ENCODE results near the gene ITIH3. TPM values are rescaled to one million over a fixed set of nuclear protein-coding genes. Genes with fewer than 3 reads are reported as not detected.

Gene ITIH3
- total RNA-seq, 1 donor from 2014 or later: 0.59 TPM

- no peaks in the 10 kb centered on the region for H3K4me1 Mint-ChIP-seq (ENCODE audit: unreplicated experiment)
- no peaks in the 10 kb centered on the region for H3K36me3 Mint-ChIP-seq (ENCODE audit: unreplicated experiment)
- no peak for DNase-seq (ENCODE audit: extremely low spot score, unreplicated experiment)
- H3K4me3 Mint-ChIP-seq (ENCODE audit: unreplicated experiment): no peak overlapping the region
- no peak overlapping the region for H3K27ac Mint-ChIP-seq (ENCODE audit: unreplicated experiment)
- H3K27me3 Mint-ChIP-seq (ENCODE audit: unreplicated experiment): no peaks in the 10 kb centered on the region
- no peak for TF ChIP-seq CTCF (IDR thresholded peaks at IDR 0.05)
- H3K9me3 Mint-ChIP-seq (ENCODE audit: unreplicated experiment): no peaks in the 10 kb centered on the region
Observed at GRCh38 chr3:52816199-52816598, 21.6 kb downstream of the ITIH3 start.

- no peaks in the 10 kb centered on the region for H3K4me1 Mint-ChIP-seq (ENCODE audit: unreplicated experiment)
- H3K4me3 Mint-ChIP-seq (ENCODE audit: unreplicated experiment): no peak overlapping the region
- H3K27ac Mint-ChIP-seq (ENCODE audit: unreplicated experiment): no peak overlapping the region
- no peak for TF ChIP-seq CTCF (IDR thresholded peaks at IDR 0.05)
- no peaks in the 10 kb centered on the region for H3K36me3 Mint-ChIP-seq (ENCODE audit: unreplicated experiment)
- no peaks in the 10 kb centered on the region for H3K27me3 Mint-ChIP-seq (ENCODE audit: unreplicated experiment)
- H3K9me3 Mint-ChIP-seq (ENCODE audit: unreplicated experiment): no peaks in the 10 kb centered on the region
- DNase-seq (ENCODE audit: extremely low spot score, unreplicated experiment): no peak
Observed at GRCh38 chr3:52816654-52817053, 22.1 kb downstream of the ITIH3 start.

- no peak for TF ChIP-seq CTCF (IDR thresholded peaks at IDR 0.05)
- no peak overlapping the region for H3K27ac Mint-ChIP-seq (ENCODE audit: unreplicated experiment)
- H3K4me1 Mint-ChIP-seq (ENCODE audit: unreplicated experiment): no peaks in the 10 kb centered on the region
- no peaks in the 10 kb centered on the region for H3K27me3 Mint-ChIP-seq (ENCODE audit: unreplicated experiment)
- no peak overlapping the region for H3K4me3 Mint-ChIP-seq (ENCODE audit: unreplicated experiment)
- DNase-seq (ENCODE audit: extremely low spot score, unreplicated experiment): no peak
- H3K36me3 Mint-ChIP-seq (ENCODE audit: unreplicated experiment): no peaks in the 10 kb centered on the region
- no peaks in the 10 kb centered on the region for H3K9me3 Mint-ChIP-seq (ENCODE audit: unreplicated experiment)
Observed at GRCh38 chr3:52817221-52817620, 22.6 kb downstream of the ITIH3 start.

- Mint-ChIP-seq H3K27me3 (ENCODE audit: unreplicated experiment) (no peaks in the 10 kb centered on the region), H3K27ac (ENCODE audit: unreplicated experiment) (no peak overlapping the region), H3K4me1 (ENCODE audit: unreplicated experiment) (no peaks in the 10 kb centered on the region)
Observed at GRCh38 chr3:52817860-52818259, 23.3 kb downstream of the ITIH3 start.

GRCh38 chr3:52819936-52820335 is 25.3 kb downstream of the ITIH3 start:
- no peak overlapping the region for H3K4me3 Mint-ChIP-seq (ENCODE audit: unreplicated experiment)
- no peak for DNase-seq (ENCODE audit: extremely low spot score, unreplicated experiment)
- TF ChIP-seq CTCF (IDR thresholded peaks at IDR 0.05): no peak
- H3K4me1 Mint-ChIP-seq (ENCODE audit: unreplicated experiment): no peaks in the 10 kb centered on the region
- no peak overlapping the region for H3K27ac Mint-ChIP-seq (ENCODE audit: unreplicated experiment)
- H3K36me3 Mint-ChIP-seq (ENCODE audit: unreplicated experiment): no peaks in the 10 kb centered on the region
- no peaks in the 10 kb centered on the region for H3K27me3 Mint-ChIP-seq (ENCODE audit: unreplicated experiment)
- no peaks in the 10 kb centered on the region for H3K9me3 Mint-ChIP-seq (ENCODE audit: unreplicated experiment)

More at GRCh38 chr3:52817860-52818259, 23.3 kb downstream of the ITIH3 start:
- no peaks in the 10 kb centered on the region for H3K36me3 Mint-ChIP-seq (ENCODE audit: unreplicated experiment)
- TF ChIP-seq CTCF (IDR thresholded peaks at IDR 0.05): no peak
- DNase-seq (ENCODE audit: extremely low spot score, unreplicated experiment): no peak
- H3K9me3 Mint-ChIP-seq (ENCODE audit: unreplicated experiment): no peaks in the 10 kb centered on the region
- no peak overlapping the region for H3K4me3 Mint-ChIP-seq (ENCODE audit: unreplicated experiment)

Data from osteocyte (in vitro differentiated cells).